ENCODE data around the gene UBL3. TPM values are rescaled to one million over a fixed set of nuclear protein-coding genes. Genes with fewer than 3 reads are reported as not detected.

UBL3 gene
- total RNA-seq, 2 experiments from 2014 or later: 39.5 to 41.9 TPM

DNA sequence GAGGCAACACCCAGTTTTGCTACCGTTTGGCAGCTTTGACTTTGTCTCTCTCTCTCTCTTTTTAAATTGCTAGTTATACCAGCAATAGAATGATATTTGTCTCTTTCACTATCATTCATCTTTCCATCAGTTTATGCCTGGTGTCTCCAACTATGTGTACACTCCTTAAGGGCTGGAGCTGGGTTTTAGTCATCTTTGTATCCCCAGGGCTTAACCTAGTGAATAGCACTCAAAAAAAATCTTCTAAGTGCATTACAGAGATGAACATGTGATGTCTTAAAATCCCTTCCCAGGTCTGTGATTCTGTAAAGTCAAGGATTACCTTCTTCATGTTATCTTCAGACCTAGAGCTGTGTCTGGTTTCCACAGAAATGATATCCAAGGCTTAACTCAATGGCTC, 7.8 kb upstream of the UBL3 start:
- intact Hi-C loops (cut with DNase I, micrococcal nuclease): loop anchor here in 1 of 2 experiments (5.0 to 10.0 kb wide), 2 partner anchors 44 to 447 kb away; partner anchors contain the start of gene KATNAL1
- no peaks in the 10 kb centered on the region for H3K4me1 ChIP-seq (ENCODE audit: insufficient read depth, low read length)
- ChIA-PET POLR2A (interaction anchor here (0.9 kb wide), 1 partner anchor 77 kb away, joined by 3 read pairs; no protein-coding TSS in a partner anchor), CTCF (no interaction called here)
- H3K9me3 Mint-ChIP-seq: no peaks in the 10 kb centered on the region
- no peaks in the 10 kb centered on the region for H3K27me3 ChIP-seq (ENCODE audit: control insufficient read depth in 1 of 2, insufficient read depth in 2 of 2, low read length in 2 of 2)
- no peak overlapping the region for H3K4me3 Mint-ChIP-seq
- no peak overlapping the region for H3K27ac ChIP-seq (ENCODE audit: low read depth in 1 of 2, low read length in 2 of 2)
- H3K9me3 ChIP-seq (ENCODE audit: control insufficient read depth in 1 of 2, insufficient read depth in 1 of 2, low read length in 2 of 2): no peaks in the 10 kb centered on the region
- DNase-seq: no peak
- no peaks in the 10 kb centered on the region for H3K36me3 ChIP-seq (ENCODE audit: insufficient read depth, low read length)
- H3K27ac Mint-ChIP-seq: no peak overlapping the region
- no peaks in the 10 kb centered on the region for H3K36me3 Mint-ChIP-seq (ENCODE audit: low read depth)
- H3K27me3 Mint-ChIP-seq: peaks cover 5% of the 10 kb centered on the region
- TF ChIP-seq, protein P1, sequence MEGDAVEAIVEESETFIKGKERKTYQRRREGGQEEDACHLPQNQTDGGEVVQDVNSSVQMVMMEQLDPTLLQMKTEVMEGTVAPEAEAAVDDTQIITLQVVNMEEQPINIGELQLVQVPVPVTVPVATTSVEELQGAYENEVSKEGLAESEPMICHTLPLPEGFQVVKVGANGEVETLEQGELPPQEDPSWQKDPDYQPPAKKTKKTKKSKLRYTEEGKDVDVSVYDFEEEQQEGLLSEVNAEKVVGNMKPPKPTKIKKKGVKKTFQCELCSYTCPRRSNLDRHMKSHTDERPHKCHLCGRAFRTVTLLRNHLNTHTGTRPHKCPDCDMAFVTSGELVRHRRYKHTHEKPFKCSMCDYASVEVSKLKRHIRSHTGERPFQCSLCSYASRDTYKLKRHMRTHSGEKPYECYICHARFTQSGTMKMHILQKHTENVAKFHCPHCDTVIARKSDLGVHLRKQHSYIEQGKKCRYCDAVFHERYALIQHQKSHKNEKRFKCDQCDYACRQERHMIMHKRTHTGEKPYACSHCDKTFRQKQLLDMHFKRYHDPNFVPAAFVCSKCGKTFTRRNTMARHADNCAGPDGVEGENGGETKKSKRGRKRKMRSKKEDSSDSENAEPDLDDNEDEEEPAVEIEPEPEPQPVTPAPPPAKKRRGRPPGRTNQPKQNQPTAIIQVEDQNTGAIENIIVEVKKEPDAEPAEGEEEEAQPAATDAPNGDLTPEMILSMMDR (IDR thresholded peaks at IDR 0.05): no peak
- no peaks in the 10 kb centered on the region for H3K4me1 Mint-ChIP-seq (ENCODE audit: low read depth)
- ATAC-seq (ENCODE audit: poor library complexity): no peak
- no peak overlapping the region for H3K4me3 ChIP-seq (ENCODE audit: low read length)

DNA sequence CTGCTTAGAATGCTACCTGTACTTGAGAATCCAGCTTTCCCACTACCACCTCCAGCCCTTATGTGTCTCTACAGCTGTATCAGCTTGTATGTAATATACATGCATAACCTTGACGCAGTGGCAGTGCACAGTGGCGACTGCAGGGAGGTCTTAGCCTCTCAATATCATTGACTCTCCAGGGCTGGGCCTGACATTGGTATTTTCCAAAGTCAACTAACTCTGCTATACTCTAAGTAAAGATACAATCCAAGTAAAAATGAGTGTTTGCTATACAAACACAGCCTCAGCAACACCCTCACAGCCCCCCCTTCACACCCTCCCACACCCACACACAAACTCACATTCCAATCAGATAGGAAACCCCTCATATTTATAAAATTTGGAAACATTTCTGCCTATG, 6.7 kb upstream of the UBL3 start:
- no peaks in the 10 kb centered on the region for H3K4me1 Mint-ChIP-seq (ENCODE audit: low read depth)
- ChIA-PET CTCF (no interaction called here), POLR2A (interaction anchor here (0.7 kb wide), 1 partner anchor 77 kb away, joined by 3 read pairs; no protein-coding TSS in a partner anchor)
- no peaks in the 10 kb centered on the region for H3K27me3 Mint-ChIP-seq
- Histone ChIP-seq H3K36me3 (ENCODE audit: insufficient read depth, low read length) (no peaks in the 10 kb centered on the region), H3K27ac (ENCODE audit: low read depth in 1 of 2, low read length in 2 of 2) (no peak overlapping the region), H3K4me1 (ENCODE audit: insufficient read depth, low read length) (no peaks in the 10 kb centered on the region), H3K4me3 (ENCODE audit: low read length) (no peak overlapping the region), H3K27me3 (ENCODE audit: control insufficient read depth in 1 of 2, insufficient read depth in 2 of 2, low read length in 2 of 2) (no peaks in the 10 kb centered on the region), H3K9me3 (ENCODE audit: control insufficient read depth in 1 of 2, insufficient read depth in 1 of 2, low read length in 2 of 2) (no peaks in the 10 kb centered on the region)
- ATAC-seq (ENCODE audit: poor library complexity) (no peak), DNase-seq (no peak)
- no peak overlapping the region for H3K4me3 Mint-ChIP-seq
- no peaks in the 10 kb centered on the region for H3K36me3 Mint-ChIP-seq (ENCODE audit: low read depth)
- H3K27ac Mint-ChIP-seq: no peak overlapping the region
- no peaks in the 10 kb centered on the region for H3K9me3 Mint-ChIP-seq
- TF ChIP-seq, protein P1 (IDR thresholded peaks at IDR 0.05): no peak
- intact Hi-C loops (cut with DNase I, micrococcal nuclease): loop anchor here in 1 of 2 experiments (5.0 to 10.0 kb wide), 2 partner anchors 45 to 448 kb away; partner anchors contain the start of gene KATNAL1

DNA sequence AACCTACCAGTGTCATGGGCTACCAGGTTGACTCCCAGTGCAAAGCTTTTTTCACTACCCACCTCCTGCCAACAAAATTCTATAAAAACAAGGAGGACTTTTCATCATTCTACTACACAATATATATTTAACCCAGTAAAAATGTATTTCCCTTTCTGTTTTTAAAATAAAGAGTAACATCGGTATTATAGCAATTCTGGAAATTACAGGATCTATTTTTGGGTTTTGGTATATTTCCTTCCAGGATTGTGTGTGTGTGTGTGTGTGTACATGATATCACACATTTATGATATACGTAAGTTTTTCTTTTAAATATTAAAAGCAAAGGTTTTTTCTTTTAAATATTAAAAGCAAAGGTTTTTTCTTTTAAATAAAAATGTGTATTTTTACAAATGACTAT, 6.0 kb upstream of the UBL3 start:
- H3K36me3 ChIP-seq (ENCODE audit: insufficient read depth, low read length): no peaks in the 10 kb centered on the region
- no peaks in the 10 kb centered on the region for H3K4me1 ChIP-seq (ENCODE audit: insufficient read depth, low read length)
- no peak overlapping the region for H3K27ac Mint-ChIP-seq
- H3K4me1 Mint-ChIP-seq (ENCODE audit: low read depth): no peaks in the 10 kb centered on the region
- CTCF ChIA-PET: no interaction called here
- intact Hi-C loops (cut with DNase I, micrococcal nuclease): loop anchor here in 1 of 2 experiments (5.0 to 10.0 kb wide), 2 partner anchors 46 to 448 kb away; partner anchors contain the start of gene KATNAL1
- TF ChIP-seq, protein P1 (IDR thresholded peaks at IDR 0.05): no peak
- no peak overlapping the region for H3K4me3 ChIP-seq (ENCODE audit: low read length)
- H3K27me3 ChIP-seq (ENCODE audit: control insufficient read depth in 1 of 2, insufficient read depth in 2 of 2, low read length in 2 of 2): no peaks in the 10 kb centered on the region
- no peak for ATAC-seq (ENCODE audit: poor library complexity)
- POLR2A ChIA-PET: interaction anchor here (0.7 kb wide), 1 partner anchor 78 kb away, joined by 3 read pairs; no protein-coding TSS in a partner anchor
- DNase-seq: no peak
- H3K36me3 Mint-ChIP-seq (ENCODE audit: low read depth): no peaks in the 10 kb centered on the region
- H3K9me3 ChIP-seq (ENCODE audit: control insufficient read depth in 1 of 2, insufficient read depth in 1 of 2, low read length in 2 of 2): no peaks in the 10 kb centered on the region
- H3K27ac ChIP-seq (ENCODE audit: low read depth in 1 of 2, low read length in 2 of 2): no peak overlapping the region
- no peaks in the 10 kb centered on the region for H3K27me3 Mint-ChIP-seq
- H3K4me3 Mint-ChIP-seq: no peak overlapping the region
- H3K9me3 Mint-ChIP-seq: no peaks in the 10 kb centered on the region

Measured in CD4-positive, alpha-beta T cell (primary cell).